ENCODE data around the gene MCMBP. TPM values are rescaled to one million over a fixed set of nuclear protein-coding genes. Genes with fewer than 3 reads are reported as not detected.

The MCMBP gene, protein sequence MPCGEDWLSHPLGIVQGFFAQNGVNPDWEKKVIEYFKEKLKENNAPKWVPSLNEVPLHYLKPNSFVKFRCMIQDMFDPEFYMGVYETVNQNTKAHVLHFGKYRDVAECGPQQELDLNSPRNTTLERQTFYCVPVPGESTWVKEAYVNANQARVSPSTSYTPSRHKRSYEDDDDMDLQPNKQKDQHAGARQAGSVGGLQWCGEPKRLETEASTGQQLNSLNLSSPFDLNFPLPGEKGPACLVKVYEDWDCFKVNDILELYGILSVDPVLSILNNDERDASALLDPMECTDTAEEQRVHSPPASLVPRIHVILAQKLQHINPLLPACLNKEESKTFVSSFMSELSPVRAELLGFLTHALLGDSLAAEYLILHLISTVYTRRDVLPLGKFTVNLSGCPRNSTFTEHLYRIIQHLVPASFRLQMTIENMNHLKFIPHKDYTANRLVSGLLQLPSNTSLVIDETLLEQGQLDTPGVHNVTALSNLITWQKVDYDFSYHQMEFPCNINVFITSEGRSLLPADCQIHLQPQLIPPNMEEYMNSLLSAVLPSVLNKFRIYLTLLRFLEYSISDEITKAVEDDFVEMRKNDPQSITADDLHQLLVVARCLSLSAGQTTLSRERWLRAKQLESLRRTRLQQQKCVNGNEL
- 53.0 TPM for total RNA-seq

DNA sequence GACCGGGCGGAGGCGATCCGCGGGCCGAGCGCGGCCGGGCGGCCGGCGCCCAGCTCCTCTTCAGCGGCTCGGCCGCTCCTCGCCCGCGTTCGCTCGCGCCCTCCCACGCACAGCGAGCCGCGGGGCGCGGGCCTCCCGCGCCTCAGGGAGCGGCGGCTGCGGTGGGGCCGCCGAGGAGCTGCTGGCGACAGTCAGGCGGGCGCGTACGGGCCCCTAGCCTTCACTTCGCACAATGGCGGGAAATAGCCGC lies at the start of gene MCMBP:
Gene MCMBP, minus strand, starts transcription at position 234 of the 250 bp plus-strand sequence. CDS start 259 bp downstream, outside the sequence.
- H3K36me3 ChIP-seq: no peaks in the 10 kb centered on the region
- TF ChIP-seq POLR2A (IDR thresholded peaks at IDR 0.05): peak; percentile 38 to 83
- TF ChIP-seq POLR2AphosphoS5 (IDR thresholded peaks at IDR 0.05; ENCODE audit: insufficient read depth in 1 of 2, low read depth in 1 of 2): no peak
- DNase-seq (ENCODE audit: extremely low spot score in 2 of 2): no peak
- H3K4me3 ChIP-seq: peak within 1 kb of the TSS; percentile 73 to 100
- peak within 1 kb of the TSS; percentile 82 for H3K27ac ChIP-seq
- no peaks in the 10 kb centered on the region for H3K27me3 ChIP-seq
- H3K4me1 ChIP-seq: peaks cover 48% of the 10 kb centered on the region
- intact Hi-C loops (cut with DNase I): no loop called here
- H3K9me3 ChIP-seq: no peaks in the 10 kb centered on the region

DNA sequence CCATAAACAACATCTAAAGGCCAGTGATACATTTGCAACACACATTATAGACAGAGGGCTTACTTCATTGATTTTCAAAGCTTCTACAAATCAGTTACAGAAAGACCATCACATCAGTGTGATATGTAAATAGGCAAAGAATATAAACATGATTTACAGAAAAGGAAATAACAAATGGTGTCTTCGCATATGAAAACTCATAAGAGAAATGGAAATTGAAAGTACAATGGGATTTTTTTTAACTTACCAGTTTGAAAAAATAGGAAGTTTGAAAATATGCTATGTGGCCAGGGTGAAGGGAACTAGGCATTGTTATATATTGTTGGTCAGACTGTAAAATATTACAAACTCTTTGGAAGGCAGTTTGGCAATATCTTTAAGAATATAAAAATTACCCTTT lies 47.2 kb upstream of the MCMBP start:
- TF ChIP-seq POLR2AphosphoS5 (IDR thresholded peaks at IDR 0.05; ENCODE audit: insufficient read depth in 1 of 2, low read depth in 1 of 2) (no peak), POLR2A (IDR thresholded peaks at IDR 0.05) (no peak)
- TF ChIP-seq, protein P1, sequence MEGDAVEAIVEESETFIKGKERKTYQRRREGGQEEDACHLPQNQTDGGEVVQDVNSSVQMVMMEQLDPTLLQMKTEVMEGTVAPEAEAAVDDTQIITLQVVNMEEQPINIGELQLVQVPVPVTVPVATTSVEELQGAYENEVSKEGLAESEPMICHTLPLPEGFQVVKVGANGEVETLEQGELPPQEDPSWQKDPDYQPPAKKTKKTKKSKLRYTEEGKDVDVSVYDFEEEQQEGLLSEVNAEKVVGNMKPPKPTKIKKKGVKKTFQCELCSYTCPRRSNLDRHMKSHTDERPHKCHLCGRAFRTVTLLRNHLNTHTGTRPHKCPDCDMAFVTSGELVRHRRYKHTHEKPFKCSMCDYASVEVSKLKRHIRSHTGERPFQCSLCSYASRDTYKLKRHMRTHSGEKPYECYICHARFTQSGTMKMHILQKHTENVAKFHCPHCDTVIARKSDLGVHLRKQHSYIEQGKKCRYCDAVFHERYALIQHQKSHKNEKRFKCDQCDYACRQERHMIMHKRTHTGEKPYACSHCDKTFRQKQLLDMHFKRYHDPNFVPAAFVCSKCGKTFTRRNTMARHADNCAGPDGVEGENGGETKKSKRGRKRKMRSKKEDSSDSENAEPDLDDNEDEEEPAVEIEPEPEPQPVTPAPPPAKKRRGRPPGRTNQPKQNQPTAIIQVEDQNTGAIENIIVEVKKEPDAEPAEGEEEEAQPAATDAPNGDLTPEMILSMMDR (IDR thresholded peaks at IDR 0.05): no peak
- Histone ChIP-seq H3K27ac (no peak overlapping the region), H3K9me3 (no peaks in the 10 kb centered on the region), H3K4me1 (no peaks in the 10 kb centered on the region), H3K4me3 (no peak overlapping the region), H3K27me3 (no peaks in the 10 kb centered on the region), H3K36me3 (peaks cover 0 to 56% of the 10 kb centered on the region in 2 donors)
- no peak for DNase-seq (ENCODE audit: extremely low spot score in 2 of 2)
- intact Hi-C loops (cut with DNase I): no loop called here

DNA sequence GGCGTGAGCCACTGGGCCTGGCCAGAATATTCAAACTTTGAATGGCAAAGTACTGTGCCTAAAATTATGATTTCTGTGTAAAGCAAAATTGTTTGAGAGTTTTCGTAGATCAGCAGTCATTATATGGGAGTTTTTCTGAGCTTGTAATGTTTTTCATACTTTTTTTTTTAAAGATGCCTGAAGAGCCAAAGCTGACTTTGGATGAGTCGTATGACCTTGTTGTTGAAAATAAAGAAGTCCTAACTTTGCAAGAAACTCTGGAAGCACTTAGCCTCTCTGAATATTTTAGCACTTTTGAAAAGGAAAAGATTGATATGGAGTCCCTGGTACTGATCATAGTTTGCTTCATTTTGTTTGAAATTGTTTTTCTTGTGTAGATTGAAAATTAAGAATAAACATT lies 46.6 kb upstream of the MCMBP start:
- intact Hi-C loops (cut with DNase I): no loop called here
- no peak overlapping the region for H3K4me3 ChIP-seq
- TF ChIP-seq POLR2A (IDR thresholded peaks at IDR 0.05) (no peak), POLR2AphosphoS5 (IDR thresholded peaks at IDR 0.05; ENCODE audit: insufficient read depth in 1 of 2, low read depth in 1 of 2) (no peak)
- TF ChIP-seq, protein P1 (IDR thresholded peaks at IDR 0.05): no peak
- H3K27ac ChIP-seq: no peak overlapping the region
- no peaks in the 10 kb centered on the region for H3K4me1 ChIP-seq
- no peak for DNase-seq (ENCODE audit: extremely low spot score in 2 of 2)
- H3K27me3 ChIP-seq: no peaks in the 10 kb centered on the region
- no peaks in the 10 kb centered on the region for H3K9me3 ChIP-seq
- peaks cover 0 to 54% of the 10 kb centered on the region in 2 donors for H3K36me3 ChIP-seq

DNA sequence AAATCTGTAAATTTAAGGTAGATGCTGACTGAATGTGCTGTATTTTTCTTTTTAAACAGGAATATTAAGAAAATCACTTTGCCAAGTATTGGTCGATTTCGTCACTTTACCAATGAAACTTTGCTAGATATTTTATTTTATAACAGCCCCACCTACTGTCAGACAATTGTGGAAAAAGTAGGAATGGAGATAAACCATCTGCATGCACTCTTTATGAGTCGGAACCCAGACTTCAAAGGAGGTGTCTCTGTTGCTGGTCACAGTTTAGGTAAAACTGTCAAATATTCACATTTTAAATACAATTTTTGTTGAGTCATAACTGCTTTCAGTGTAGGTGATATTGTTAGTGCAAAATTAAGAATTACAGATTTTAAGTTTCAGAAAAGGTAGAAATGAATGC lies 45.1 kb upstream of the MCMBP start:
- Histone ChIP-seq H3K4me3 (no peak overlapping the region), H3K27me3 (no peaks in the 10 kb centered on the region), H3K4me1 (no peaks in the 10 kb centered on the region), H3K36me3 (peaks cover 0 to 58% of the 10 kb centered on the region in 2 donors), H3K9me3 (no peaks in the 10 kb centered on the region), H3K27ac (no peak overlapping the region)
- TF ChIP-seq POLR2AphosphoS5 (IDR thresholded peaks at IDR 0.05; ENCODE audit: insufficient read depth in 1 of 2, low read depth in 1 of 2) (no peak), POLR2A (IDR thresholded peaks at IDR 0.05) (no peak)
- TF ChIP-seq, protein P1 (IDR thresholded peaks at IDR 0.05): no peak
- no peak for DNase-seq (ENCODE audit: extremely low spot score in 2 of 2)
- intact Hi-C loops (cut with DNase I): no loop called here

DNA sequence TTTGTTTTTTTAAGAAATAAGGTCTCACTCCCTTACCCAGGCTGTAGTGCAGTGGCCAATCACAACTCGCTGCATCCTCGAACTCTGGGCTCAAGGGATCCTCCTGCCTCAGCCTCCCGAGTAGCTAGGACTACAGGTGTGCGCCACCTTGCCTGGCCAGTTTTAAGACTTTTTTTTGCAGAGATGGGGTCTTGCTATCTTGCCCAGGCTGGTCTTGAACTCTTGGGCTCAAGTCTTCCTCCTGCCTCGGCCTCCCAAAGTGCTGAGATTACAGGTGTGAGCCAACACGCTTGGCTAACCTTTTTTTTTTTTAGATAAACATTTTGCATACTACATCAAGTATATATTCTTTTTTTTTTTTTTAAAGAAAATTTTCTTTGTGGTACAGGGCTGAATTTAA lies 38.0 kb upstream of the MCMBP start:
- peaks cover 0 to 44% of the 10 kb centered on the region in 2 donors for H3K36me3 ChIP-seq
- DNase-seq (ENCODE audit: extremely low spot score in 2 of 2): no peak
- TF ChIP-seq, protein P1 (IDR thresholded peaks at IDR 0.05): no peak
- H3K9me3 ChIP-seq: no peaks in the 10 kb centered on the region
- no peaks in the 10 kb centered on the region for H3K27me3 ChIP-seq
- H3K4me3 ChIP-seq: no peak overlapping the region
- H3K4me1 ChIP-seq: no peaks in the 10 kb centered on the region
- H3K27ac ChIP-seq: no peak overlapping the region
- intact Hi-C loops (cut with DNase I): no loop called here

All from vagina (tissue), 2 donors.